GM12878 (cell line): Measurements from ENCODE around the gene ZNF148. TPM values are rescaled to one million over a fixed set of nuclear protein-coding genes. Genes with fewer than 3 reads are reported as not detected.

ENCODE experiments used
- ATAC-seq: fragments of 200-7000 bp; cut with Tn5 transposase; 3 replicates; pipeline ENCODE4 v1.9.1; 2020; ENCODE audit warnings: mild to moderate bottlenecking, moderate library complexity
- BruUV-seq: library from RNA; stranded (reverse); fragments of 400-500 nt; replicated peaks from 2 replicates; lab custom pipeline; 2021; lab: Mats Ljungman, UMichigan
- CTCF ChIA-PET: fragments of 300-600 bp; sonication (Branson Sonifier 250); formaldehyde crosslinking; extraction: SDS; loops from one replicate; lab custom pipeline; 2021; ENCODE audit warnings: inconsistent platforms; lab: Yijun Ruan, JAX
- POLR2A ChIA-PET: fragments of 350-600 bp; formaldehyde crosslinking; extraction: SDS; loops from one replicate; lab custom pipeline; 2021; ENCODE audit warnings: inconsistent platforms; lab: Charles Lee
- RAD21 ChIA-PET: fragments of 300-600 bp; sonication (Branson Sonifier 250); formaldehyde crosslinking; loops from one replicate; lab custom pipeline; 2023; ENCODE audit warnings: antibody characterized with exemption; ENCODE audit not compliant: unreplicated experiment; lab: Charles Lee
- SMC1A ChIA-PET: fragments of 300-600 bp; sonication (Branson Sonifier 250); formaldehyde crosslinking; loops from one replicate; lab custom pipeline; 2023; ENCODE audit not compliant: unreplicated experiment, uncharacterized antibody; lab: Charles Lee
- DNase-seq: peaks from one replicate; pipeline ENCODE4 v3.0.0-alpha.2; 2011; ENCODE audit warnings: low read depth, low spot score
- FAIRE-seq: peaks from 3 replicates; lab custom pipeline; 2011; peaks lifted over from hg19 to GRCh38; lab: Jason Lieb, UNC
- H2AFZ ChIP-seq: 2 replicates; pipeline ENCODE4 v1.6.0; 2011; ENCODE audit warnings: low read depth, low read length, control low read depth; ENCODE audit not compliant: control insufficient read depth
- H3K27ac ChIP-seq: 2 replicates; pipeline ENCODE4 v1.5.1; 2011; ENCODE audit warnings: control low read depth; ENCODE audit not compliant: control insufficient read depth, insufficient read depth
- H3K27me3 ChIP-seq, 2 experiments: replicated peaks in 1 of 2; 2 replicates each; pipeline versions ENCODE4 v1.6.0 to v1.6.1; 2011; ENCODE audit warnings: low read length in 1 of 2; ENCODE audit not compliant: control insufficient read depth in 2 of 2, insufficient read depth in 2 of 2
- H3K36me3 ChIP-seq, 2 experiments: 2 replicates each; pipeline ENCODE4 v1.5.1; 2011; ENCODE audit warnings: low read length in 1 of 2; ENCODE audit not compliant: control insufficient read depth in 2 of 2, insufficient read depth in 2 of 2
- H3K4me1 ChIP-seq: 2 replicates; pipeline ENCODE4 v1.6.1; 2011; ENCODE audit warnings: mild to moderate bottlenecking, low read length, moderate library complexity, mixed read lengths; ENCODE audit not compliant: control insufficient read depth, insufficient read depth
- H3K4me2 ChIP-seq: 2 replicates; pipeline ENCODE4 v1.6.0; 2011; ENCODE audit warnings: control low read depth; ENCODE audit not compliant: control insufficient read depth, insufficient read depth
- H3K4me3 ChIP-seq: fragments of 200-600 bp; sonication (generic); 2 replicates; pipeline ENCODE4 v1.5.1; 2016
- H3K79me2 ChIP-seq: 2 replicates; pipeline ENCODE4 v1.6.0; 2011; ENCODE audit warnings: low read length; ENCODE audit not compliant: control insufficient read depth, insufficient read depth
- H3K9ac ChIP-seq: 2 replicates; pipeline ENCODE4 v1.8.0; 2011; ENCODE audit warnings: low read length, control low read depth, mixed read lengths; ENCODE audit not compliant: control insufficient read depth, insufficient read depth
- H3K9me3 ChIP-seq: replicated peaks from 3 replicates; pipeline ENCODE4 v1.5.1; 2011; ENCODE audit warnings: mild to moderate bottlenecking, low read length; ENCODE audit not compliant: control insufficient read depth, insufficient read depth
- H4K20me1 ChIP-seq: 2 replicates; pipeline ENCODE4 v1.6.0; 2011; ENCODE audit not compliant: control insufficient read depth, insufficient read depth
- BACH1 ChIP-seq: fragments of 450-650 bp; IDR thresholded peaks from 2 replicates; pipeline ENCODE4 v1.6.1; 2017; ENCODE audit warnings: mild to moderate bottlenecking, borderline replicate concordance
- BHLHE40 ChIP-seq, 2 experiments: fragments of 450-650 bp in 1 of 2; IDR thresholded peaks; 2 replicates each; pipeline ENCODE4 v1.6.1; 2011 to 2017; ENCODE audit warnings: low read depth in 2 of 2, borderline replicate concordance in 1 of 2, improper control_type of control experiment in 1 of 2, low read length in 1 of 2, mild to moderate bottlenecking in 1 of 2
- CUX1 ChIP-seq: IDR thresholded peaks from 2 replicates; pipeline ENCODE4 v1.6.1; 2012; ENCODE audit warnings: improper control_type of control experiment, low read depth, low read length; ENCODE audit not compliant: insufficient replicate concordance
- E2F4 ChIP-seq: IDR thresholded peaks from 2 replicates; pipeline ENCODE4 v1.6.1; 2012; ENCODE audit warnings: low read depth, low read length, improper control_type of control experiment
- FOXM1 ChIP-seq: IDR thresholded peaks from 2 replicates; pipeline ENCODE4 v1.6.1; 2012; ENCODE audit warnings: low read depth, mild to moderate bottlenecking, inconsistent platforms, low read length, moderate library complexity
- LARP7 ChIP-seq: fragments of 450-650 bp; IDR thresholded peaks from 2 replicates; pipeline ENCODE4 v1.6.1; 2017; ENCODE audit warnings: mild to moderate bottlenecking
- NFYA ChIP-seq: IDR thresholded peaks from 2 replicates; pipeline ENCODE4 v1.6.1; 2011; ENCODE audit warnings: low read depth, mild to moderate bottlenecking, low read length, improper control_type of control experiment, borderline replicate concordance
- RAD21 ChIP-seq: IDR thresholded peaks from 2 replicates; pipeline ENCODE4 v1.6.1; 2011; ENCODE audit warnings: mild to moderate bottlenecking, low read depth, low read length, moderate library complexity; ENCODE audit not compliant: insufficient read depth
- SIN3A ChIP-seq: IDR thresholded peaks from 2 replicates; pipeline ENCODE4 v1.6.1; 2012; ENCODE audit warnings: low read depth, low read length, improper control_type of control experiment
- STAT3 ChIP-seq: IDR thresholded peaks from 2 replicates; pipeline ENCODE4 v1.6.1; 2011; ENCODE audit warnings: low read depth, low read length, improper control_type of control experiment
- ZNF274 ChIP-seq: IDR thresholded peaks from one replicate; pipeline ENCODE4 v1.8.0; 2011; ENCODE audit not compliant: insufficient read length, insufficient read depth
- WGBS: methylation state at CpG from one replicate; pipeline ENCODE4 v1.1.6; 2016; ENCODE audit warnings: low lambda C conversion rate; ENCODE audit not compliant: insufficient replicate concordance, insufficient coverage; ENCODE audit errors: missing lambda C conversion rate; 5-methylcytosine and 5-hydroxymethylcytosine counted together
- in situ Hi-C: fragments of 300-500 bp; cut with MboI; formaldehyde crosslinking; loops from 9 replicates; pipeline ENCODE4 v1.14.3; 2018; ENCODE audit warnings: mixed read lengths
- intact Hi-C: fragments of 100-400 bp; cut with micrococcal nuclease; formaldehyde crosslinking; loops from one replicate; pipeline ENCODE4 v1.14.2; 2022; ENCODE audit not compliant: unreplicated experiment
- polyA plus RNA-seq, 11 experiments: library from polyadenylated mRNA; depleted of rRNA in 4 of 11; unstranded in 6 of 11; stranded (reverse) in 5 of 11; fragments of >200 nt; fragmentation: Nextera tagmentation in 4 of 11; fragmentation: Illumina TruSeq in 1 of 11; extraction: Ambion mirVana in 4 of 11; extraction: Trizol in 1 of 11; gene quantifications; 1 replicate in 1 of 11; 2 replicates in 10 of 11; pipeline versions ENCODE4 v1.2.1 to v1.2.3, GENCODE V29; 2011 to 2016; ENCODE audit warnings: inconsistent platforms in 2 of 11, missing spikeins in 2 of 11, low read depth in 1 of 11
- total RNA-seq, 4 experiments: library from RNA; depleted of rRNA in 3 of 4; stranded (reverse); fragments of >200 nt in 3 of 4; fragmentation: Illumina TruSeq in 1 of 4; extraction: Trizol in 1 of 4; gene quantifications; 2 replicates each; pipeline versions ENCODE4 v1.2.1 to v1.2.3, GENCODE V29; 2013 to 2021

ZNF148 gene
- total and polyA plus RNA-seq, 10 of the 15 experiments (the other 5 are each of a cell fraction or from before 2014, with no cell fraction given) = 8.6 to 40.4 (median 26.7) TPM

- TF ChIP-seq CUX1 (no peak), E2F4 (no peak)
Measured at GRCh38 chr3:125306620-125307019, 68.5 kb downstream of the ZNF148 start (continued).

GRCh38 chr3:125302932-125303331 lies 72.2 kb downstream of the ZNF148 start:
- H3K36me3 ChIP-seq = peaks cover 4 to 8% of the 10 kb centered on the region in 2 experiments; a peak in 3 of 4 replicates
- in situ Hi-C loops = no loop called here
- ChIA-PET POLR2A (no interaction called here), CTCF (no interaction called here), RAD21 (no interaction called here), SMC1A (no interaction called here)
- no peak overlapping the region for H3K4me2 ChIP-seq
- no peak overlapping the region for H3K27ac ChIP-seq
- H2AFZ ChIP-seq = no peak overlapping the region
- TF ChIP-seq SIN3A = no peak
- TF ChIP-seq FOXM1 = no peak
- no peak for TF ChIP-seq NFYA
- no peak for TF ChIP-seq RAD21
- no peak for TF ChIP-seq LARP7
- no peak for TF ChIP-seq STAT3
- no peak for TF ChIP-seq BACH1
- TF ChIP-seq CUX1 = no peak
- no peak for TF ChIP-seq BHLHE40 (IDR thresholded peaks at IDR 0.05; ENCODE audit: borderline replicate concordance in 1 of 2, low read depth in 2 of 2, low read length in 1 of 2)
- no peak for TF ChIP-seq ZNF274
- ATAC-seq (no peak), FAIRE-seq (no peak), DNase-seq (no peak)
- H3K79me2 ChIP-seq = peaks cover 26% of the 10 kb centered on the region
- WGBS = 96% methylated on average over 3 of the region's 3 CpGs
- no peak overlapping the region for H3K4me3 ChIP-seq
- no peak overlapping the region for H3K9ac ChIP-seq
- H3K4me1 ChIP-seq = no peaks in the 10 kb centered on the region
- no TSS peak for BruUV-seq
- H4K20me1 ChIP-seq = no peaks in the 10 kb centered on the region
- peaks cover 2% of the 10 kb centered on the region; the same call in 1 of the 3 replicates for H3K9me3 ChIP-seq
- intact Hi-C loops = no loop called here
- no peaks in the 10 kb centered on the region for H3K27me3 ChIP-seq
